Right atrium auricular region (tissue), 2 donors: ENCODE measurements around the gene PRR5L. TPM values are rescaled to one million over a fixed set of nuclear protein-coding genes. Genes with fewer than 3 reads are reported as not detected.

Experiments
- DNase-seq: peaks from one replicate; pipeline ENCODE4 v3.0.0-alpha.2; 2019; ENCODE audit warnings: low spot score
- H3K27ac ChIP-seq, 2 donors: fragments of 200-600 bp; sonication (generic); 1 replicate in 1 of 2; 2 replicates in 1 of 2; pipeline ENCODE4 v1.5.1; 2016 to 2019
- H3K27me3 ChIP-seq, 2 donors: fragments of 200-600 bp; sonication (generic); one replicate each; pipeline versions ENCODE4 v1.5.1 to v1.6.0; 2017 to 2019
- H3K36me3 ChIP-seq: fragments of 200-600 bp; sonication (generic); one replicate; pipeline ENCODE4 v1.5.1; 2016
- H3K4me1 ChIP-seq, 2 donors: fragments of 200-600 bp; sonication (generic); one replicate each; pipeline versions ENCODE4 v1.5.1 to v1.6.0; 2017 to 2019
- H3K4me3 ChIP-seq, 2 donors: fragments of 200-600 bp; sonication (generic); 1 replicate in 1 of 2; 2 replicates in 1 of 2; pipeline ENCODE4 v1.5.1; 2017 to 2019; ENCODE audit warnings: mild to moderate bottlenecking in 1 of 2, moderate library complexity in 1 of 2
- H3K9me3 ChIP-seq, 2 donors: fragments of 200-600 bp; sonication (generic); one replicate each; pipeline ENCODE4 v1.5.1; 2019
- CTCF ChIP-seq, 2 donors: fragments of 200-600 bp; sonication (generic); IDR thresholded peaks; one replicate each; pipeline ENCODE4 v1.5.1; 2019; ENCODE audit warnings: antibody characterized with exemption in 2 of 2
- total RNA-seq, 2 donors: library from RNA; depleted of rRNA; stranded (reverse); fragments of >200 nt; gene quantifications; one replicate each; pipeline ENCODE4 v1.1.0, GENCODE V29; 2016

The PRR5L gene
- total RNA-seq, 2 donors from 2014 or later: 1.3 to 6.8 TPM

GRCh38 chr11:36485298-36486002 lies 189.4 kb downstream of the PRR5L start:
- H3K27ac ChIP-seq: no peak overlapping the region
- peaks cover 38% of the 10 kb centered on the region for H3K36me3 ChIP-seq
- H3K4me3 ChIP-seq: no peak overlapping the region
- H3K27me3 ChIP-seq: no peaks in the 10 kb centered on the region
- no peak for DNase-seq
- H3K4me1 ChIP-seq: peaks cover 0 to 14% of the 10 kb centered on the region in 2 donors
- H3K9me3 ChIP-seq: no peaks in the 10 kb centered on the region
- TF ChIP-seq CTCF (IDR thresholded peaks at IDR 0.05): no peak

GRCh38 chr11:36487619-36488018 lies 191.5 kb downstream of the PRR5L start:
- no peak overlapping the region for H3K4me3 ChIP-seq
- peak overlapping the region; percentile 19 to 45 for H3K27ac ChIP-seq
- DNase-seq: no peak
- no peak for TF ChIP-seq CTCF (IDR thresholded peaks at IDR 0.05)
- H3K9me3 ChIP-seq: no peaks in the 10 kb centered on the region
- H3K4me1 ChIP-seq: peaks cover 0 to 14% of the 10 kb centered on the region in 2 donors
- H3K36me3 ChIP-seq: peaks cover 52% of the 10 kb centered on the region
- no peaks in the 10 kb centered on the region for H3K27me3 ChIP-seq

- Histone ChIP-seq H3K27ac (peak overlapping the region; percentile 19 to 45), H3K4me1 (peaks cover 0 to 14% of the 10 kb centered on the region in 2 donors)
Measured at GRCh38 chr11:36488096-36488495, 192.0 kb downstream of the PRR5L start.

GRCh38 chr11:36490026-36490806 lies 194.1 kb downstream of the PRR5L start:
- peaks cover 0 to 14% of the 10 kb centered on the region in 2 donors for H3K4me1 ChIP-seq
- no peaks in the 10 kb centered on the region for H3K9me3 ChIP-seq
- H3K4me3 ChIP-seq: no peak overlapping the region
- H3K27ac ChIP-seq: no peak overlapping the region
- no peaks in the 10 kb centered on the region for H3K27me3 ChIP-seq
- TF ChIP-seq CTCF (IDR thresholded peaks at IDR 0.05): no peak
- peaks cover 72% of the 10 kb centered on the region for H3K36me3 ChIP-seq
- DNase-seq: no peak

More at GRCh38 chr11:36488096-36488495, 192.0 kb downstream of the PRR5L start:
- no peak for DNase-seq
- Histone ChIP-seq H3K36me3 (peaks cover 55% of the 10 kb centered on the region), H3K27me3 (no peaks in the 10 kb centered on the region), H3K9me3 (no peaks in the 10 kb centered on the region), H3K4me3 (no peak overlapping the region)
- no peak for TF ChIP-seq CTCF (IDR thresholded peaks at IDR 0.05)

- Histone ChIP-seq H3K4me3 (no peak overlapping the region), H3K27me3 (no peaks in the 10 kb centered on the region), H3K4me1 (peaks cover 0 to 5% of the 10 kb centered on the region in 2 donors), H3K9me3 (no peaks in the 10 kb centered on the region), H3K27ac (no peak overlapping the region), H3K36me3 (peaks cover 84% of the 10 kb centered on the region)
- peak; percentile 61 to 81 for TF ChIP-seq CTCF (IDR thresholded peaks at IDR 0.05)
- no peak for DNase-seq
Measured at GRCh38 chr11:36492724-36493304, 196.7 kb downstream of the PRR5L start.
